ENCODE measurements around the gene COL11A2. TPM values are rescaled to one million over a fixed set of nuclear protein-coding genes. Genes with fewer than 3 reads are reported as not detected.

The COL11A2 gene
- polyA plus RNA-seq, 1 of the 3 experiments (the other 2 are of a cell fraction), result 0.99 TPM

GRCh38 chr6:33124947-33125346, 67.3 kb downstream of the COL11A2 start:
- Histone ChIP-seq H3K79me2 (ENCODE audit: insufficient read depth) (no peaks in the 10 kb centered on the region), H3K9me3 (no peaks in the 10 kb centered on the region), H3K27ac (ENCODE audit: low read depth in 2 of 2, low read length in 1 of 2) (no peak overlapping the region), H2AFZ (ENCODE audit: low read depth) (no peak overlapping the region), H4K20me1 (ENCODE audit: insufficient read depth) (no peaks in the 10 kb centered on the region), H3K4me3 (ENCODE audit: low read depth in 2 of 2, low read length in 1 of 2) (no peak overlapping the region), H3K4me1 (ENCODE audit: control insufficient read depth in 1 of 2, insufficient read depth in 2 of 2, low read depth in 1 of 2, low read length in 1 of 2) (no peaks in the 10 kb centered on the region), H3F3A (replicated peaks; ENCODE audit: insufficient read depth) (no peaks in the 10 kb centered on the region), H3K9me2 (no peaks in the 10 kb centered on the region), H3K9ac (no peak overlapping the region), H3K4me2 (no peak overlapping the region), H3K27me3 (ENCODE audit: insufficient read depth) (peaks cover 29% of the 10 kb centered on the region; the same call in 1 of the 2 replicates), H3K36me3 (replicated peaks in 1 of 2; ENCODE audit: control insufficient read depth in 1 of 2, insufficient read depth in 2 of 2, low read length in 1 of 2) (no peaks in the 10 kb centered on the region)
- TF ChIP-seq POLR2AphosphoS5 (IDR thresholded peaks at IDR 0.05; ENCODE audit: low read depth, low read length) (no peak), CTCF (IDR thresholded peaks at IDR 0.05) (no peak), MXI1 (IDR thresholded peaks at IDR 0.05; ENCODE audit: low read depth, low read length) (no peak), RCOR1 (IDR thresholded peaks at IDR 0.05; ENCODE audit: low read length) (no peak), TCF12 (IDR thresholded peaks at IDR 0.05) (no peak), PBX3 (IDR thresholded peaks at IDR 0.05) (no peak), NRF1 (IDR thresholded peaks at IDR 0.05; ENCODE audit: low read depth, low read length) (no peak), ELF1 (IDR thresholded peaks at IDR 0.05) (no peak), FOXM1 (IDR thresholded peaks at IDR 0.05; ENCODE audit: low read depth) (no peak), RXRA (IDR thresholded peaks at IDR 0.05; ENCODE audit: borderline replicate concordance, low read depth) (no peak), ZBTB33 (IDR thresholded peaks at IDR 0.05; ENCODE audit: borderline replicate concordance, low read depth) (no peak), SIN3A (IDR thresholded peaks at IDR 0.05; ENCODE audit: borderline replicate concordance, low read depth, low read length) (no peak), YY1 (IDR thresholded peaks at IDR 0.05; ENCODE audit: low read depth) (no peak), TAF1 (IDR thresholded peaks at IDR 0.05; ENCODE audit: borderline replicate concordance, low read depth, low read length) (no peak), JUND (IDR thresholded peaks at IDR 0.05) (no peak)
- ChIA-PET POLR2A (no interaction called here), CTCF (interaction anchor here (0.7 to 3.0 kb wide), 11 partner anchors 11 to 73 kb away, joined by 3 to 20 read pairs (median 5); no protein-coding TSS in a partner anchor)
- 8% methylated on average over 4 of the region's 4 CpGs for WGBS (ENCODE audit: low lambda C conversion rate)
- no peak for DNase-seq

- no peak overlapping the region for H3K4me2 ChIP-seq
- no peaks in the 10 kb centered on the region for H4K20me1 ChIP-seq (ENCODE audit: insufficient read depth)
- WGBS (ENCODE audit: low lambda C conversion rate), result 15% methylated on average over 4 of the region's 4 CpGs
- peaks cover 29% of the 10 kb centered on the region; the same call in 1 of the 2 replicates for H3K27me3 ChIP-seq (ENCODE audit: insufficient read depth)
- no peaks in the 10 kb centered on the region for H3K79me2 ChIP-seq (ENCODE audit: insufficient read depth)
- H3K4me3 ChIP-seq (ENCODE audit: low read depth in 2 of 2, low read length in 1 of 2), result no peak overlapping the region
- H3K9me3 ChIP-seq, result no peaks in the 10 kb centered on the region
- H3K9ac ChIP-seq, result no peak overlapping the region
- H3K27ac ChIP-seq (ENCODE audit: low read depth in 2 of 2, low read length in 1 of 2), result no peak overlapping the region
- no peaks in the 10 kb centered on the region for H3K9me2 ChIP-seq
- H3F3A ChIP-seq (replicated peaks; ENCODE audit: insufficient read depth), result no peaks in the 10 kb centered on the region
- H3K36me3 ChIP-seq (replicated peaks in 1 of 2; ENCODE audit: control insufficient read depth in 1 of 2, insufficient read depth in 2 of 2, low read length in 1 of 2), result no peaks in the 10 kb centered on the region
- H2AFZ ChIP-seq (ENCODE audit: low read depth), result no peak overlapping the region
- CTCF ChIA-PET, result interaction anchor here (0.7 to 2.8 kb wide), 13 partner anchors 10 to 124 kb away, joined by 3 to 20 read pairs (median 4); no protein-coding TSS in a partner anchor
- POLR2A ChIA-PET, result no interaction called here
- no peaks in the 10 kb centered on the region for H3K4me1 ChIP-seq (ENCODE audit: control insufficient read depth in 1 of 2, insufficient read depth in 2 of 2, low read depth in 1 of 2, low read length in 1 of 2)
- DNase-seq, result no peak
- TF ChIP-seq MAX (IDR thresholded peaks at IDR 0.05; ENCODE audit: low read depth) (no peak), SMC3 (IDR thresholded peaks at IDR 0.05; ENCODE audit: low read depth, low read length) (no peak), REST (IDR thresholded peaks at IDR 0.05; ENCODE audit: low read depth, low read length) (no peak), ELF1 (IDR thresholded peaks at IDR 0.05) (no peak), JUND (IDR thresholded peaks at IDR 0.05) (no peak), MEF2A (IDR thresholded peaks at IDR 0.05; ENCODE audit: borderline replicate concordance, low read depth) (no peak), USF1 (IDR thresholded peaks at IDR 0.05; ENCODE audit: borderline replicate concordance, low read depth) (no peak), FOSL2 (IDR thresholded peaks at IDR 0.05; ENCODE audit: borderline replicate concordance, low read depth) (no peak)
Observed at GRCh38 chr6:33124525-33124901, 67.8 kb downstream of the COL11A2 start.

Data from SK-N-SH (cell line).